ENCODE results near the gene CENPN. TPM values are rescaled to one million over a fixed set of nuclear protein-coding genes. Genes with fewer than 3 reads are reported as not detected.

The CENPN gene
- total RNA-seq, 1 experiment from 2014 or later = 56.6 TPM

GRCh38 chr16:81041696-81042095 is 34.7 kb downstream of the CENPN start:
- Histone ChIP-seq H3K4me3 (ENCODE audit: low read depth in 2 of 2, low read length in 2 of 2) (no peak overlapping the region), H3K9me3 (ENCODE audit: control insufficient read depth, insufficient read depth, low read depth, low read length) (no peaks in the 10 kb centered on the region), H3K27me3 (ENCODE audit: control insufficient read depth, insufficient read depth, low read length) (no peaks in the 10 kb centered on the region), H3K36me3 (ENCODE audit: control insufficient read depth, insufficient read depth, low read length) (peaks cover 3% of the 10 kb centered on the region), H3K27ac (ENCODE audit: low read length) (no peak overlapping the region), H3K4me1 (ENCODE audit: control insufficient read depth, insufficient read depth, low read length) (no peaks in the 10 kb centered on the region; the same call in 1 of the 2 replicates)
- in situ Hi-C loops (cut with HindIII; ENCODE audit: low pct_unique_long_range_greater_than_20kb, low sequenced_read_pairs) (no loop called here), intact Hi-C loops (cut with micrococcal nuclease; ENCODE audit: unreplicated experiment) (no loop called here)
- CTCF ChIA-PET = no interaction called here
- TF ChIP-seq, protein P1, sequence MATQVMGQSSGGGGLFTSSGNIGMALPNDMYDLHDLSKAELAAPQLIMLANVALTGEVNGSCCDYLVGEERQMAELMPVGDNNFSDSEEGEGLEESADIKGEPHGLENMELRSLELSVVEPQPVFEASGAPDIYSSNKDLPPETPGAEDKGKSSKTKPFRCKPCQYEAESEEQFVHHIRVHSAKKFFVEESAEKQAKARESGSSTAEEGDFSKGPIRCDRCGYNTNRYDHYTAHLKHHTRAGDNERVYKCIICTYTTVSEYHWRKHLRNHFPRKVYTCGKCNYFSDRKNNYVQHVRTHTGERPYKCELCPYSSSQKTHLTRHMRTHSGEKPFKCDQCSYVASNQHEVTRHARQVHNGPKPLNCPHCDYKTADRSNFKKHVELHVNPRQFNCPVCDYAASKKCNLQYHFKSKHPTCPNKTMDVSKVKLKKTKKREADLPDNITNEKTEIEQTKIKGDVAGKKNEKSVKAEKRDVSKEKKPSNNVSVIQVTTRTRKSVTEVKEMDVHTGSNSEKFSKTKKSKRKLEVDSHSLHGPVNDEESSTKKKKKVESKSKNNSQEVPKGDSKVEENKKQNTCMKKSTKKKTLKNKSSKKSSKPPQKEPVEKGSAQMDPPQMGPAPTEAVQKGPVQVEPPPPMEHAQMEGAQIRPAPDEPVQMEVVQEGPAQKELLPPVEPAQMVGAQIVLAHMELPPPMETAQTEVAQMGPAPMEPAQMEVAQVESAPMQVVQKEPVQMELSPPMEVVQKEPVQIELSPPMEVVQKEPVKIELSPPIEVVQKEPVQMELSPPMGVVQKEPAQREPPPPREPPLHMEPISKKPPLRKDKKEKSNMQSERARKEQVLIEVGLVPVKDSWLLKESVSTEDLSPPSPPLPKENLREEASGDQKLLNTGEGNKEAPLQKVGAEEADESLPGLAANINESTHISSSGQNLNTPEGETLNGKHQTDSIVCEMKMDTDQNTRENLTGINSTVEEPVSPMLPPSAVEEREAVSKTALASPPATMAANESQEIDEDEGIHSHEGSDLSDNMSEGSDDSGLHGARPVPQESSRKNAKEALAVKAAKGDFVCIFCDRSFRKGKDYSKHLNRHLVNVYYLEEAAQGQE (IDR thresholded peaks at IDR 0.05; ENCODE audit: insufficient read depth in 1 of 2, low read depth in 2 of 2, low read length in 1 of 2) = no peak
- no peak for TF ChIP-seq POLR2AphosphoS5 (IDR thresholded peaks at IDR 0.05; ENCODE audit: low read depth, low read length)
- no peak for TF ChIP-seq SIN3A (IDR thresholded peaks at IDR 0.05; ENCODE audit: borderline replicate concordance, insufficient read depth, low read depth, low read length)
- TF ChIP-seq TCF7L2 (IDR thresholded peaks at IDR 0.05; ENCODE audit: low read depth, low read length) = no peak
- TF ChIP-seq, protein P2, sequence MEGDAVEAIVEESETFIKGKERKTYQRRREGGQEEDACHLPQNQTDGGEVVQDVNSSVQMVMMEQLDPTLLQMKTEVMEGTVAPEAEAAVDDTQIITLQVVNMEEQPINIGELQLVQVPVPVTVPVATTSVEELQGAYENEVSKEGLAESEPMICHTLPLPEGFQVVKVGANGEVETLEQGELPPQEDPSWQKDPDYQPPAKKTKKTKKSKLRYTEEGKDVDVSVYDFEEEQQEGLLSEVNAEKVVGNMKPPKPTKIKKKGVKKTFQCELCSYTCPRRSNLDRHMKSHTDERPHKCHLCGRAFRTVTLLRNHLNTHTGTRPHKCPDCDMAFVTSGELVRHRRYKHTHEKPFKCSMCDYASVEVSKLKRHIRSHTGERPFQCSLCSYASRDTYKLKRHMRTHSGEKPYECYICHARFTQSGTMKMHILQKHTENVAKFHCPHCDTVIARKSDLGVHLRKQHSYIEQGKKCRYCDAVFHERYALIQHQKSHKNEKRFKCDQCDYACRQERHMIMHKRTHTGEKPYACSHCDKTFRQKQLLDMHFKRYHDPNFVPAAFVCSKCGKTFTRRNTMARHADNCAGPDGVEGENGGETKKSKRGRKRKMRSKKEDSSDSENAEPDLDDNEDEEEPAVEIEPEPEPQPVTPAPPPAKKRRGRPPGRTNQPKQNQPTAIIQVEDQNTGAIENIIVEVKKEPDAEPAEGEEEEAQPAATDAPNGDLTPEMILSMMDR (IDR thresholded peaks at IDR 0.05) = no peak
- DNase-seq (ENCODE audit: low read depth, low spot score) = no peak
- BruUV-seq (replicated peaks) = no TSS peak
- ATAC-seq = no peak
- POLR2A ChIA-PET = no interaction called here

DNA sequence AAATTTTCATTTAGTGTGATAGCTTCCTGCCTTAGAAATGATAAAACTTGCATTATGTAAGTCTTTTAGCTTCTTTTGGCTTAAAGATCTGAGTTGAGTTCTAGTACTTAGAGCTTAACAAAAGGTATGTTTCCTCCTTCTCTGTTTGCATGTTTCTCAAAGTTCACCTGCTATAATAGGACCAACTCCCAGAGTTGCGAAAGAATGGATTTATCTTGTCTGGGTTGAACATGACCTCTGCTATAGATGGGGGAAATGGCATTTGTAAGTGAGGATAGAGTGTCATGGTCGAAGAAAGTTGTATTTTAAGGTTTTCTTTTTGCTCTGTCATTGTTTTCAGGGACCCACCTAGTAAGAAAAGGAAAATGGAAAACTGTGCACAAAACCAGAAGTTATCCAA is 35.8 kb downstream of the CENPN start:
- TF ChIP-seq TCF7L2 (IDR thresholded peaks at IDR 0.05; ENCODE audit: low read depth, low read length) = no peak
- TF ChIP-seq, protein P2 (IDR thresholded peaks at IDR 0.05) = no peak
- ATAC-seq = no peak
- POLR2A ChIA-PET = no interaction called here
- Histone ChIP-seq H3K36me3 (ENCODE audit: control insufficient read depth, insufficient read depth, low read length) (peaks cover 2% of the 10 kb centered on the region; the same call in 1 of the 2 replicates), H3K9me3 (ENCODE audit: control insufficient read depth, insufficient read depth, low read depth, low read length) (no peaks in the 10 kb centered on the region), H3K4me1 (ENCODE audit: control insufficient read depth, insufficient read depth, low read length) (no peaks in the 10 kb centered on the region), H3K27me3 (ENCODE audit: control insufficient read depth, insufficient read depth, low read length) (no peaks in the 10 kb centered on the region), H3K4me3 (ENCODE audit: low read depth in 2 of 2, low read length in 2 of 2) (no peak overlapping the region), H3K27ac (ENCODE audit: low read length) (no peak overlapping the region)
- BruUV-seq (replicated peaks) = no TSS peak
- no peak for DNase-seq (ENCODE audit: low read depth, low spot score)
- CTCF ChIA-PET = no interaction called here
- in situ Hi-C loops (cut with HindIII; ENCODE audit: low pct_unique_long_range_greater_than_20kb, low sequenced_read_pairs) (no loop called here), intact Hi-C loops (cut with micrococcal nuclease; ENCODE audit: unreplicated experiment) (no loop called here)

DNA sequence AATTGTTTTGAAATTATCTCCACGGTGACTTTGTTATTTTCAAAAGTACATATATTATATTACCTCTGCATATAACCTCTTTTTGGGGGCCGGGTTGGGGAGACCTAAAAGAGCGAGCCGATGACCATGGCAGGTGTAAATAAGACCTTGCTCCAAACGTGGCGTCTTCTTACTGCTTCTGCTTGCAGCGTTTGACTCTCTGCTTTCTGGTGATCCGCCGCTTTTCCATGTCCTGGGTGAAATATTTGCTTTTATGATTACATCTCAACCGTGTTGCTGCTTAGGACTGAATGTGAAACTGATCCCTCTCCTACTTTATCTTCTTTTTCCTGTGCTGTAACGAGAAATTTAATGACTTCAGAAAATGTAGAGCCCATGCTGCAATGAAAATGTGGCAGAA is 46.7 kb downstream of the CENPN start:
- in situ Hi-C loops (cut with HindIII; ENCODE audit: low pct_unique_long_range_greater_than_20kb, low sequenced_read_pairs) (no loop called here), intact Hi-C loops (cut with micrococcal nuclease; ENCODE audit: unreplicated experiment) (no loop called here)
- DNase-seq (ENCODE audit: low read depth, low spot score) (no peak), ATAC-seq (no peak)
- TF ChIP-seq SIN3A (IDR thresholded peaks at IDR 0.05; ENCODE audit: borderline replicate concordance, insufficient read depth, low read depth, low read length) (no peak), TCF7L2 (IDR thresholded peaks at IDR 0.05; ENCODE audit: low read depth, low read length) (no peak), POLR2AphosphoS5 (IDR thresholded peaks at IDR 0.05; ENCODE audit: low read depth, low read length) (no peak)
- TF ChIP-seq, protein P2 (IDR thresholded peaks at IDR 0.05) = no peak
- TF ChIP-seq, protein P1 (IDR thresholded peaks at IDR 0.05; ENCODE audit: insufficient read depth in 1 of 2, low read depth in 2 of 2, low read length in 1 of 2) = no peak
- no peaks in the 10 kb centered on the region for H3K36me3 ChIP-seq (ENCODE audit: control insufficient read depth, insufficient read depth, low read length)
- no peaks in the 10 kb centered on the region for H3K9me3 ChIP-seq (ENCODE audit: control insufficient read depth, insufficient read depth, low read depth, low read length)
- H3K27ac ChIP-seq (ENCODE audit: low read length) = no peak overlapping the region
- CTCF ChIA-PET = no interaction called here
- no peaks in the 10 kb centered on the region for H3K27me3 ChIP-seq (ENCODE audit: control insufficient read depth, insufficient read depth, low read length)
- POLR2A ChIA-PET = no interaction called here
- no peaks in the 10 kb centered on the region for H3K4me1 ChIP-seq (ENCODE audit: control insufficient read depth, insufficient read depth, low read length)
- H3K4me3 ChIP-seq (ENCODE audit: low read depth in 2 of 2, low read length in 2 of 2) = no peak overlapping the region
- BruUV-seq (replicated peaks) = no TSS peak
